PC-9 (cell line): ENCODE measurements around the gene STIMATE. TPM values are rescaled to one million over a fixed set of nuclear protein-coding genes. Genes with fewer than 3 reads are reported as not detected.

Experiments used
- BruUV-seq: library from RNA; stranded (reverse); fragments of 400-500 nt; replicated peaks from 2 replicates; lab custom pipeline; 2021; lab: Mats Ljungman, UMichigan
- CTCF ChIA-PET: fragments of 300-600 bp; sonication (Branson Sonifier 250); formaldehyde crosslinking; loops from one replicate; lab custom pipeline; 2022; ENCODE audit warnings: antibody characterized with exemption; lab: Charles Lee
- POLR2A ChIA-PET: fragments of 300-600 bp; sonication (Branson Sonifier 250); formaldehyde crosslinking; loops from one replicate; lab custom pipeline; 2022; ENCODE audit warnings: antibody characterized with exemption; ENCODE audit not compliant: unreplicated experiment; lab: Charles Lee
- DNase-seq, 2 experiments: peaks; one replicate each; pipeline versions ENCODE4 v3.0.0 to v3.0.0-alpha.2; 2015 to 2022; ENCODE audit warnings: mixed read lengths in 1 of 2
- H2AFZ ChIP-seq: fragments of 200-600 bp; sonication (generic); 2 replicates; pipeline ENCODE4 v1.8.1; 2017; ENCODE audit warnings: antibody characterized with exemption
- H3F3A ChIP-seq: fragments of 200-600 bp; sonication (generic); 2 replicates; pipeline ENCODE4 v1.8.1; 2017; ENCODE audit warnings: antibody characterized with exemption, mild to moderate bottlenecking, low read depth; ENCODE audit not compliant: insufficient read depth
- H3K27ac ChIP-seq: fragments of 200-600 bp; sonication (generic); 2 replicates; pipeline ENCODE4 v1.6.1; 2016; ENCODE audit warnings: mixed run types
- H3K27me3 ChIP-seq: fragments of 200-600 bp; sonication (generic); 2 replicates; pipeline ENCODE4 v1.6.1; 2016; ENCODE audit warnings: low read depth, mixed run types; ENCODE audit not compliant: insufficient read depth
- H3K36me3 ChIP-seq: fragments of 200-600 bp; sonication (generic); 2 replicates; pipeline ENCODE4 v1.6.1; 2016; ENCODE audit warnings: low read depth, mixed run types
- H3K4me1 ChIP-seq: fragments of 200-600 bp; sonication (generic); replicated peaks from 2 replicates; pipeline ENCODE4 v1.6.1; 2016; ENCODE audit warnings: mixed run types; ENCODE audit not compliant: insufficient read depth
- H3K4me2 ChIP-seq: fragments of 200-600 bp; sonication (generic); 2 replicates; pipeline ENCODE4 v1.6.1; 2017; ENCODE audit warnings: mixed run types
- H3K4me3 ChIP-seq: fragments of 200-600 bp; sonication (generic); 2 replicates; pipeline ENCODE4 v1.6.1; 2016; ENCODE audit warnings: mixed run types
- H3K79me2 ChIP-seq: fragments of 200-600 bp; sonication (generic); 2 replicates; pipeline ENCODE4 v1.6.1; 2017; ENCODE audit warnings: low read depth, mixed run types
- H3K9me2 ChIP-seq: fragments of 200-600 bp; sonication (generic); 2 replicates; pipeline ENCODE4 v1.8.1; 2017; ENCODE audit warnings: mild to moderate bottlenecking; ENCODE audit not compliant: insufficient read depth
- H3K9me3 ChIP-seq: fragments of 200-600 bp; sonication (generic); 2 replicates; pipeline ENCODE4 v1.8.1; 2016; ENCODE audit warnings: low read depth; ENCODE audit not compliant: insufficient read depth
- H4K20me1 ChIP-seq: fragments of 200-600 bp; sonication (generic); 2 replicates; pipeline ENCODE4 v1.8.1; 2017; ENCODE audit not compliant: insufficient read depth
- CTCF ChIP-seq: fragments of 200-600 bp; sonication (generic); conservative IDR thresholded peaks from 2 replicates; pipeline ENCODE4 v1.6.1; 2017; ENCODE audit warnings: mixed run types, antibody characterized with exemption, mild to moderate bottlenecking, moderate library complexity
- EZH2 ChIP-seq: fragments of 200-600 bp; sonication (generic); IDR thresholded peaks from 2 replicates; pipeline ENCODE4 v1.8.0; 2017; ENCODE audit warnings: antibody characterized with exemption, low read depth
- intact Hi-C: fragments of 100-400 bp; cut with micrococcal nuclease; formaldehyde crosslinking; loops from one replicate; pipeline ENCODE4 v1.10.0; 2022; ENCODE audit not compliant: unreplicated experiment
- total RNA-seq: library from RNA; stranded (reverse); gene quantifications from 2 replicates; pipeline ENCODE4 v1.2.3, GENCODE V29; 2021

STIMATE gene
- total RNA-seq, 1 experiment from 2014 or later = 16.8 TPM

DNA sequence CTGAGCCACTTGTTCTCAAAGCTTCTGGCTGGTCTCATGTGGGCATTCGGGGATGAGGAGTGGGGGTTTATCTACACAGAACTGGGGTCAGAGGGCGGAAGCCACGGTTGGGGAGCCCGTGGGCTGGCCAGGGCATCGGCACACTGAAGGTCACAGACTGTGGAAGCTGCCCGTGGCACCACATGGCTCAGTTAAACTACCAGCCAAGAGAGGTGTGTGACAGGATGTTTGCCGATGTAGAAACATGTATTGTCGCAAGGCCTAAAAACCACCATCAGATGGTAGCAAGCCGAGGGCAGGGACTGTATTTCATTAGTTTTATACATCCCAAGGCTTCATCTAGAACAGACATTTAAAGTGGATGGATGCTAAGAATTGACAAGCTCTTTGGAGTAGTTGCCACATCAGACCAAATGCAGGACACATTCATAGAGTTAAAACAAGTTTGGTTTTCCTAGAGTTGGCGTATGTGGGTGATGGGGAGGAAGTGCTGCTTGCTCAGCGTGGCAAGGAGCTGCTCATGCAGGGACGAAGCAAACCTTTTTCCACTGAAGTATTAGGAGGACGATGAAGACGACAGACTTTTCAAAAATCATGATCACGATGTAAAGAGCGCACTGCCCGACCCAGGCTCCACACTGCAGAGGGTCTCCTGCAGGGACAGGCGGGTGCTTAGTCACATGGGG is 52.9 kb downstream of the STIMATE start:
- no peak for DNase-seq
- intact Hi-C loops = no loop called here
- ChIA-PET CTCF (no interaction called here), POLR2A (no interaction called here)
- H3F3A ChIP-seq = no peaks in the 10 kb centered on the region
- no TSS peak for BruUV-seq
- H3K4me3 ChIP-seq = no peak overlapping the region
- H3K79me2 ChIP-seq = no peaks in the 10 kb centered on the region
- H3K4me2 ChIP-seq = no peak overlapping the region
- H2AFZ ChIP-seq = no peak overlapping the region
- no peaks in the 10 kb centered on the region for H3K36me3 ChIP-seq
- H4K20me1 ChIP-seq = no peaks in the 10 kb centered on the region
- no peak overlapping the region for H3K27ac ChIP-seq
- H3K9me2 ChIP-seq = no peaks in the 10 kb centered on the region
- no peaks in the 10 kb centered on the region for H3K27me3 ChIP-seq
- no peaks in the 10 kb centered on the region for H3K4me1 ChIP-seq
- no peak for TF ChIP-seq EZH2
- no peaks in the 10 kb centered on the region for H3K9me3 ChIP-seq

DNA sequence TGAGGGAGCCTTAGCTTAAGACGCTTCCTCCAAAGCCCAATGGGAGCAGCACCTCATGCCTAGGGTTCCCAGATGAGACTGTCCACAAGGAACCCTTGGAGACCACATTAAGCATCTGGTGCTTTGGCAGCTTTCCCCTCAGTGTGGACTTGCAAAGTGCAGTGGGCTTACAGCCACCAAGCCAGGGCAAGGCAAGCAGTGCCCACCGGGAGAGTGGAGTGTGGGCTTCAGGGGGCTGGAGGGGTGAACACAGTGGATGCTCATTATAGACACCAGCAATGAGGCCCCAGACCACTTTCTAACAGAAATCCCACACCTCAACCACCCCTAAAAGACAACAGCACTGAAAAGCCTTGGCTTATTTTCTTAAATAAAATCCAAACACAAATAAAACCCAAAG is 53.5 kb downstream of the STIMATE start:
- no peak for DNase-seq
- H3K4me1 ChIP-seq = no peaks in the 10 kb centered on the region
- no peaks in the 10 kb centered on the region for H3K9me3 ChIP-seq
- no peak overlapping the region for H3K27ac ChIP-seq
- CTCF ChIA-PET = interaction anchor here (0.6 kb wide), 1 partner anchor 137 kb away, joined by 3 read pairs; no protein-coding TSS in a partner anchor
- BruUV-seq = no TSS peak
- intact Hi-C loops = no loop called here
- H3K79me2 ChIP-seq = no peaks in the 10 kb centered on the region
- TF ChIP-seq CTCF = no peak
- TF ChIP-seq EZH2 = no peak
- H3K27me3 ChIP-seq = no peaks in the 10 kb centered on the region
- no peaks in the 10 kb centered on the region for H3F3A ChIP-seq
- no peak overlapping the region for H2AFZ ChIP-seq
- H3K4me3 ChIP-seq = no peak overlapping the region
- no peaks in the 10 kb centered on the region for H3K36me3 ChIP-seq
- no peaks in the 10 kb centered on the region for H4K20me1 ChIP-seq
- no peak overlapping the region for H3K4me2 ChIP-seq
- H3K9me2 ChIP-seq = no peaks in the 10 kb centered on the region
- POLR2A ChIA-PET = no interaction called here

- H3K79me2 ChIP-seq = no peaks in the 10 kb centered on the region
- ChIA-PET POLR2A (no interaction called here), CTCF (interaction anchor here (0.6 kb wide), 1 partner anchor 138 kb away, joined by 3 read pairs; no protein-coding TSS in a partner anchor)
- intact Hi-C loops = no loop called here
- H3K4me3 ChIP-seq = no peak overlapping the region
- no peaks in the 10 kb centered on the region for H3K27me3 ChIP-seq
- TF ChIP-seq CTCF = no peak
- TF ChIP-seq EZH2 = no peak
- no peak for DNase-seq
- H3F3A ChIP-seq = no peaks in the 10 kb centered on the region
- no peaks in the 10 kb centered on the region for H3K36me3 ChIP-seq
- H3K27ac ChIP-seq = no peak overlapping the region
- BruUV-seq = no TSS peak
- H3K4me1 ChIP-seq = no peaks in the 10 kb centered on the region
- no peak overlapping the region for H2AFZ ChIP-seq
- H3K9me2 ChIP-seq = no peaks in the 10 kb centered on the region
- no peak overlapping the region for H3K4me2 ChIP-seq
- no peaks in the 10 kb centered on the region for H4K20me1 ChIP-seq
- H3K9me3 ChIP-seq = no peaks in the 10 kb centered on the region
Observed at GRCh38 chr3:52843108-52843865, 54.1 kb downstream of the STIMATE start.
